Measurements from ENCODE around the gene ANKS4B. TPM values are rescaled to one million over a fixed set of nuclear protein-coding genes. Genes with fewer than 3 reads are reported as not detected.
A peak's percentile ranks its signal among the peaks of the same experiment; 100 is the strongest.

The ANKS4B gene
- polyA plus RNA-seq, 1 donor (not counting 4 experiments of a cell fraction or from before 2014, with no cell fraction given): not detected

GRCh38 chr16:21281698-21282389, 48.3 kb downstream of the ANKS4B start:
- Histone ChIP-seq H3K27me3 (ENCODE audit: control insufficient read depth, extremely low read depth, insufficient read depth, low read length) (peaks cover 39% of the 10 kb centered on the region), H3K36me3 (ENCODE audit: control insufficient read depth in 2 of 2, extremely low read depth in 1 of 2, insufficient read depth in 2 of 2, low read length in 2 of 2) (no peaks in the 10 kb centered on the region), H3K27ac (ENCODE audit: control insufficient read depth, insufficient read depth, low read length) (no peak overlapping the region), H3K4me2 (ENCODE audit: control insufficient read depth, extremely low read depth, insufficient read depth, low read depth, low read length) (no peak overlapping the region), H4K20me1 (ENCODE audit: control insufficient read depth, extremely low read depth, insufficient read depth, low read length) (no peaks in the 10 kb centered on the region), H3K4me1 (ENCODE audit: control insufficient read depth, extremely low read depth, insufficient read depth, low read length) (peaks cover 8% of the 10 kb centered on the region), H3K4me3 (ENCODE audit: control insufficient read depth in 2 of 3, extremely low read depth in 1 of 3, insufficient read depth in 2 of 3, low read depth in 1 of 3, low read length in 3 of 3) (no peak overlapping the region), H3K9ac (ENCODE audit: control insufficient read depth, extremely low read depth, insufficient read depth, low read length) (no peak overlapping the region), H3K9me1 (ENCODE audit: control insufficient read depth, extremely low read depth, insufficient read depth, low read length) (no peaks in the 10 kb centered on the region), H3K9me3 (ENCODE audit: control insufficient read depth, low read depth, low read length) (no peaks in the 10 kb centered on the region), H2AFZ (ENCODE audit: control insufficient read depth, low read length) (no peak overlapping the region), H3K79me2 (ENCODE audit: control insufficient read depth, insufficient read depth, low read length) (no peaks in the 10 kb centered on the region)
- TF ChIP-seq CTCF (optimal IDR thresholded peaks at IDR 0.05 in 1 of 3, IDR thresholded peaks at IDR 0.05 in 1 of 3, conservative IDR thresholded peaks at IDR 0.05 in 1 of 3; ENCODE audit: extremely low read depth in 1 of 3, insufficient read depth in 2 of 3, low read length in 3 of 3) (no peak), EZH2 (IDR thresholded peaks at IDR 0.05; ENCODE audit: low read length) (no peak)
- dilution Hi-C loops (cut with MboI; ENCODE audit: extremely low pct_ligation_motif_present, low sequenced_read_pairs): no loop called here
- FAIRE-seq (no peak), DNase-seq (ENCODE audit: low read depth, low spot score) (no peak)

GRCh38 chr16:21283521-21284289, 50.2 kb downstream of the ANKS4B start:
- Histone ChIP-seq H3K27ac (ENCODE audit: control insufficient read depth, insufficient read depth, low read length) (no peak overlapping the region), H3K4me1 (ENCODE audit: control insufficient read depth, extremely low read depth, insufficient read depth, low read length) (no peaks in the 10 kb centered on the region), H3K9me3 (ENCODE audit: control insufficient read depth, low read depth, low read length) (no peaks in the 10 kb centered on the region), H3K27me3 (ENCODE audit: control insufficient read depth, extremely low read depth, insufficient read depth, low read length) (peaks cover 21% of the 10 kb centered on the region), H2AFZ (ENCODE audit: control insufficient read depth, low read length) (no peak overlapping the region), H3K79me2 (ENCODE audit: control insufficient read depth, insufficient read depth, low read length) (no peaks in the 10 kb centered on the region), H4K20me1 (ENCODE audit: control insufficient read depth, extremely low read depth, insufficient read depth, low read length) (no peaks in the 10 kb centered on the region), H3K9ac (ENCODE audit: control insufficient read depth, extremely low read depth, insufficient read depth, low read length) (no peak overlapping the region), H3K4me2 (ENCODE audit: control insufficient read depth, extremely low read depth, insufficient read depth, low read depth, low read length) (peak overlapping the region; percentile 80), H3K4me3 (ENCODE audit: control insufficient read depth in 2 of 3, extremely low read depth in 1 of 3, insufficient read depth in 2 of 3, low read depth in 1 of 3, low read length in 3 of 3) (peak overlapping the region; percentile 32 to 50 (median 39)), H3K36me3 (ENCODE audit: control insufficient read depth in 2 of 2, extremely low read depth in 1 of 2, insufficient read depth in 2 of 2, low read length in 2 of 2) (no peaks in the 10 kb centered on the region), H3K9me1 (ENCODE audit: control insufficient read depth, extremely low read depth, insufficient read depth, low read length) (no peaks in the 10 kb centered on the region)
- DNase-seq (ENCODE audit: low read depth, low spot score): no peak
- TF ChIP-seq EZH2 (IDR thresholded peaks at IDR 0.05; ENCODE audit: low read length) (no peak), CTCF (optimal IDR thresholded peaks at IDR 0.05 in 1 of 3, IDR thresholded peaks at IDR 0.05 in 1 of 3, conservative IDR thresholded peaks at IDR 0.05 in 1 of 3; ENCODE audit: extremely low read depth in 1 of 3, insufficient read depth in 2 of 3, low read length in 3 of 3) (peak in 2 of 3 experiments; percentile 4 to 38)
- no peak for FAIRE-seq
- dilution Hi-C loops (cut with MboI; ENCODE audit: extremely low pct_ligation_motif_present, low sequenced_read_pairs): no loop called here

Measured in keratinocyte (primary cell).